HL-60 (cell line): ENCODE results near the gene HOXD13.

Experiments used
- DNase-seq, 2 experiments: peaks; one replicate each; pipeline ENCODE4 v3.0.0-alpha.2; 2010 to 2020; ENCODE audit warnings: low read depth in 1 of 2, low spot score in 1 of 2
- H3K27ac ChIP-seq: fragments of 250-450 bp; sonication (Bioruptor Pico); replicated peaks from 2 replicates; pipeline ENCODE4 v1.5.1; 2020; ENCODE audit warnings: mild to moderate bottlenecking, moderate library complexity
- H3K27me3 ChIP-seq: fragments of 250-450 bp; sonication (Bioruptor Pico); 2 replicates; pipeline ENCODE4 v1.5.1; 2021; ENCODE audit warnings: mild to moderate bottlenecking, moderate library complexity; ENCODE audit not compliant: insufficient read depth, poor library complexity, severe bottlenecking
- H3K4me3 ChIP-seq: replicated peaks from 2 replicates; pipeline ENCODE4 v1.5.1; 2011; ENCODE audit warnings: mild to moderate bottlenecking, control low read depth, low read length; ENCODE audit not compliant: insufficient read depth
- GABPA ChIP-seq: IDR thresholded peaks from 2 replicates; pipeline ENCODE4 v1.6.1; 2012; ENCODE audit warnings: low read depth
- POLR2AphosphoS5 ChIP-seq: IDR thresholded peaks from 2 replicates; pipeline ENCODE4 v1.6.1; 2012; ENCODE audit warnings: low read depth
- SPI1 ChIP-seq: IDR thresholded peaks from 2 replicates; pipeline ENCODE4 v1.6.1; 2012; ENCODE audit warnings: low read depth, mild to moderate bottlenecking, borderline replicate concordance
- TF ChIP-seq, protein P1 (sequence below): IDR thresholded peaks from 2 replicates; pipeline ENCODE4 v1.6.1; 2012; ENCODE audit warnings: low read depth; ENCODE audit not compliant: insufficient replicate concordance
- TF ChIP-seq, protein P2 (sequence below): IDR thresholded peaks from one replicate; pipeline ENCODE4 v1.5.1; 2011; ENCODE audit warnings: low read length, control low read depth, inconsistent platforms; ENCODE audit not compliant: insufficient read depth

The HOXD13 gene

DNA sequence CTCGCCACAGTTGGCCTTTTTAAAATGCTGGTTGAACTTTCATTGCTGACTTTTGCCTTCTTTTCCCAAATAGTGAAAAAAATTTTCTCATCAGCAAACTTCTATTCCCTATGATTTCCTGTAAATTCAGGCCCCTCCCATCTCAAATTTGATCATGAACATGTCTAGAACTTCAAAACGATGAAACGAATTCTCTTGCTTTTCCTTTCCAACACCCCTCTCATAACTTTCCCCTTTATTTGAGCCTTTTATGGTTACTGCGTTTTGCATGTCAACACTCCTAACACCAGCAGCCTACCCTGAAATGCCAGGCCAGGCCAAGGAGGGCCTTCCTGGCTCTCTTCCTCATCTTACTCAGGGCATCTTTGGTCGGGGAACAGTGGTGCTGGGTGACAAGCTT is 1.7 kb upstream of the HOXD13 start:
- TF ChIP-seq POLR2AphosphoS5, result no peak
- H3K4me3 ChIP-seq, result no peak overlapping the region
- H3K27ac ChIP-seq, result no peak overlapping the region
- H3K27me3 ChIP-seq, result peaks cover 88% of the 10 kb centered on the region
- no peak for DNase-seq

DNA sequence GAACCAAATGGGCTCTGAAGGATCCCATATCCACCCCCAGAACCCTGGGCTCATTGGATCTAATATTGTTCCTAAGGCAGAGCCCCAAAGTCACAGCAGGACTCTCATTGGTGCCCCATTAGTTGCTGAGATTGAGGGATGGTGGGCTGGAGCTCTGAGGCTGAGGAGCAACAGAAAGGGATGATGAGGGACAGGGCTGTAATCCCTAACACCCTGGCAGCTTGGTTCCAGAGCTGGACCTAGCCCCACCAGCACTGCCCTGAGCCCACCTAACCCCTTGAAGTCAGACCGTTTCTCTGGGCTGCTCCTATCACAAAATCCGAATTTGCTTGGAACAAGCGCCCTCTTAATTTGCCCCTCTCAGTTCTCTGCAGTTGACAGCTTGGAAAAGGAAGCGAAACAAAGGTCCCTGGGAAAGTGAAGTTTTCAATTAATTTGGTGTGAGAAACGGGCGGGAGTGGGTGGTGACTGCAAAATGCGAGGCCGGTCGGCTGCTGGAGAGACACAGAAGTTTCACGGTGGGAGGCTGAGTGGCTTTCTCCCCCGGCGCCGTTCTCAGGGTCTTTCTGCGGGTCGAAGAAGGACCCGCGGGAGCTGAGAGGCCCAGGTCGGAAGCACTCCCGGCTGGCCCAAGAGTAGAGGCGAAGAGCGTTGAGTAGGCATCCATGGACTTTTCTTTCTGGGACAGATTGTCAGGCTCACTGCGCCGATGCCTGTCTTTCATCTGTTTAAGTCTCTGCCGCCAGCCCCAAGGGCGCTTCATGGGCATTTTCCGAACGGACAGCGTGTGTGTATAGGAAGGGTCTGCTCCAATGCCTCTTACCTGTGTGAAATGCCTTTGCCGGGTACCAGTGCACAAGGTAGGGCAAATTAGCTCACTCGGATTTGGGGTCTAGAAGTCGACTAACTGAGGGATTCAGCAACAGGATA is 927 bp upstream of the HOXD13 start:
- Histone ChIP-seq H3K4me3 (no peak overlapping the region), H3K27ac (no peak overlapping the region), H3K27me3 (peaks cover 88% of the 10 kb centered on the region)
- DNase-seq, result no peak
- TF ChIP-seq GABPA, result no peak
- TF ChIP-seq, protein P1, sequence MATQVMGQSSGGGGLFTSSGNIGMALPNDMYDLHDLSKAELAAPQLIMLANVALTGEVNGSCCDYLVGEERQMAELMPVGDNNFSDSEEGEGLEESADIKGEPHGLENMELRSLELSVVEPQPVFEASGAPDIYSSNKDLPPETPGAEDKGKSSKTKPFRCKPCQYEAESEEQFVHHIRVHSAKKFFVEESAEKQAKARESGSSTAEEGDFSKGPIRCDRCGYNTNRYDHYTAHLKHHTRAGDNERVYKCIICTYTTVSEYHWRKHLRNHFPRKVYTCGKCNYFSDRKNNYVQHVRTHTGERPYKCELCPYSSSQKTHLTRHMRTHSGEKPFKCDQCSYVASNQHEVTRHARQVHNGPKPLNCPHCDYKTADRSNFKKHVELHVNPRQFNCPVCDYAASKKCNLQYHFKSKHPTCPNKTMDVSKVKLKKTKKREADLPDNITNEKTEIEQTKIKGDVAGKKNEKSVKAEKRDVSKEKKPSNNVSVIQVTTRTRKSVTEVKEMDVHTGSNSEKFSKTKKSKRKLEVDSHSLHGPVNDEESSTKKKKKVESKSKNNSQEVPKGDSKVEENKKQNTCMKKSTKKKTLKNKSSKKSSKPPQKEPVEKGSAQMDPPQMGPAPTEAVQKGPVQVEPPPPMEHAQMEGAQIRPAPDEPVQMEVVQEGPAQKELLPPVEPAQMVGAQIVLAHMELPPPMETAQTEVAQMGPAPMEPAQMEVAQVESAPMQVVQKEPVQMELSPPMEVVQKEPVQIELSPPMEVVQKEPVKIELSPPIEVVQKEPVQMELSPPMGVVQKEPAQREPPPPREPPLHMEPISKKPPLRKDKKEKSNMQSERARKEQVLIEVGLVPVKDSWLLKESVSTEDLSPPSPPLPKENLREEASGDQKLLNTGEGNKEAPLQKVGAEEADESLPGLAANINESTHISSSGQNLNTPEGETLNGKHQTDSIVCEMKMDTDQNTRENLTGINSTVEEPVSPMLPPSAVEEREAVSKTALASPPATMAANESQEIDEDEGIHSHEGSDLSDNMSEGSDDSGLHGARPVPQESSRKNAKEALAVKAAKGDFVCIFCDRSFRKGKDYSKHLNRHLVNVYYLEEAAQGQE, result no peak
- TF ChIP-seq, protein P2, sequence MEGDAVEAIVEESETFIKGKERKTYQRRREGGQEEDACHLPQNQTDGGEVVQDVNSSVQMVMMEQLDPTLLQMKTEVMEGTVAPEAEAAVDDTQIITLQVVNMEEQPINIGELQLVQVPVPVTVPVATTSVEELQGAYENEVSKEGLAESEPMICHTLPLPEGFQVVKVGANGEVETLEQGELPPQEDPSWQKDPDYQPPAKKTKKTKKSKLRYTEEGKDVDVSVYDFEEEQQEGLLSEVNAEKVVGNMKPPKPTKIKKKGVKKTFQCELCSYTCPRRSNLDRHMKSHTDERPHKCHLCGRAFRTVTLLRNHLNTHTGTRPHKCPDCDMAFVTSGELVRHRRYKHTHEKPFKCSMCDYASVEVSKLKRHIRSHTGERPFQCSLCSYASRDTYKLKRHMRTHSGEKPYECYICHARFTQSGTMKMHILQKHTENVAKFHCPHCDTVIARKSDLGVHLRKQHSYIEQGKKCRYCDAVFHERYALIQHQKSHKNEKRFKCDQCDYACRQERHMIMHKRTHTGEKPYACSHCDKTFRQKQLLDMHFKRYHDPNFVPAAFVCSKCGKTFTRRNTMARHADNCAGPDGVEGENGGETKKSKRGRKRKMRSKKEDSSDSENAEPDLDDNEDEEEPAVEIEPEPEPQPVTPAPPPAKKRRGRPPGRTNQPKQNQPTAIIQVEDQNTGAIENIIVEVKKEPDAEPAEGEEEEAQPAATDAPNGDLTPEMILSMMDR, result no peak
- TF ChIP-seq SPI1, result no peak
- no peak for TF ChIP-seq POLR2AphosphoS5

DNA sequence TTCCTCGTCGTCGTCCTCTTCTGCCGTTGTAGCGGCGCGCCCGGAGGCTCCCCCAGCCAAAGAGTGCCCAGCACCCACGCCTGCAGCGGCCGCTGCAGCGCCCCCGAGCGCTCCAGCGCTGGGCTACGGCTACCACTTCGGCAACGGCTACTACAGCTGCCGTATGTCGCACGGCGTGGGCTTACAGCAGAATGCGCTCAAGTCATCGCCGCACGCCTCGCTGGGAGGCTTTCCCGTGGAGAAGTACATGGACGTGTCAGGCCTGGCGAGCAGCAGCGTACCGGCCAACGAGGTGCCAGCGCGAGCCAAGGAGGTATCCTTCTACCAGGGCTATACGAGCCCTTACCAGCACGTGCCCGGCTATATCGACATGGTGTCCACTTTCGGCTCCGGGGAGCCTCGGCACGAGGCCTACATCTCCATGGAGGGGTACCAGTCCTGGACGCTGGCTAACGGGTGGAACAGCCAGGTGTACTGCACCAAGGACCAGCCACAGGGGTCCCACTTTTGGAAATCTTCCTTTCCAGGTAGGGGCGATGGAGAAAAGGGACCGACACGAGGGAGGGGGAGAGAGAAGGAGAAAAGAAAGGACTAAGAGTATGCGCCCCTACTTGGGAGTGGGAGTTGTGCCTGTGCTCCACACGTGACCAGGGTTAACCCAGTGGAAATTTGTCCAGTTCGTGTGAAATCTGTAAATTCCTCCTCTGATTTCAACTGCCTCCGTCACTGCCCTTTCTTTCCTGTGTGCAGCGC is 800 bp downstream of the HOXD13 start:
- Histone ChIP-seq H3K27ac (no peak overlapping the region), H3K4me3 (peak overlapping the region; percentile 13), H3K27me3 (peaks cover 83% of the 10 kb centered on the region)
- TF ChIP-seq SPI1, result no peak
- no peak for TF ChIP-seq POLR2AphosphoS5
- TF ChIP-seq, protein P2, result no peak
- TF ChIP-seq, protein P1, result no peak
- TF ChIP-seq GABPA, result no peak
- DNase-seq, result no peak

DNA sequence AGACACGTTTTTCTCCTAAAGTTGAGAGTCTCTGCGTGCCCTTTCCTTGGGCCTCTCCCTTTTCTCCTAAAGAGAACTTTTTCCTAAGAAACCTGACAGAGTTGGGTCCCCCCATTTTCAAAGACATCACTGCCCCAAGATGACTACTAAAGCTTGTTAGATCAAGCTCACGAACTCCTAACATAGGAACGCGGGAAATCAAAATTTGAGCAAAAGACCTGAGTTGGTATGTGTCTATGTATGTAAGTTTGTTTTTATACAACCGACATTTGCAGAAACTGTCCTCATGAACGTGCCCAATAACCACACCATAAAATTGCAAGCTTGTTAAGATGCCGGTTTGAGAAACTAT is 1.4 kb downstream of the HOXD13 start:
- no peak for DNase-seq
- Histone ChIP-seq H3K4me3 (no peak overlapping the region), H3K27me3 (peaks cover 83% of the 10 kb centered on the region), H3K27ac (no peak overlapping the region)
- no peak for TF ChIP-seq POLR2AphosphoS5
- TF ChIP-seq, protein P1, result no peak
- TF ChIP-seq, protein P2, result no peak
- TF ChIP-seq SPI1, result no peak
- TF ChIP-seq GABPA, result no peak
